GM23248 (cell line): ENCODE results near the gene DOK6. TPM values are rescaled to one million over a fixed set of nuclear protein-coding genes. Genes with fewer than 3 reads are reported as not detected.

ENCODE experiments used
- DNase-seq: peaks from one replicate; pipeline ENCODE4 v3.0.0-alpha.2; 2015
- H2AFZ ChIP-seq: fragments of 200-600 bp; sonication (generic); 2 replicates; pipeline ENCODE4 v1.6.1; 2016; ENCODE audit warnings: antibody characterized with exemption
- H3F3A ChIP-seq: fragments of 200-600 bp; sonication (generic); 2 replicates; pipeline ENCODE4 v1.6.1; 2016; ENCODE audit warnings: mild to moderate bottlenecking, antibody characterized with exemption, mixed run types; ENCODE audit not compliant: insufficient read depth
- H3K27ac ChIP-seq: fragments of 200-600 bp; sonication (generic); 2 replicates; pipeline ENCODE4 v1.5.1; 2016; ENCODE audit warnings: mild to moderate bottlenecking
- H3K27me3 ChIP-seq: fragments of 200-600 bp; sonication (generic); replicated peaks from 2 replicates; pipeline ENCODE4 v1.6.1; 2016; ENCODE audit warnings: mild to moderate bottlenecking; ENCODE audit not compliant: insufficient read depth
- H3K36me3 ChIP-seq: fragments of 200-600 bp; sonication (generic); 2 replicates; pipeline ENCODE4 v1.6.1; 2016; ENCODE audit warnings: low read depth, mild to moderate bottlenecking
- H3K4me1 ChIP-seq: fragments of 200-600 bp; sonication (generic); 2 replicates; pipeline ENCODE4 v1.6.1; 2016; ENCODE audit warnings: mild to moderate bottlenecking; ENCODE audit not compliant: insufficient read depth
- H3K4me2 ChIP-seq: fragments of 200-600 bp; sonication (generic); one replicate; pipeline ENCODE4 v1.6.1; 2016; ENCODE audit warnings: mild to moderate bottlenecking; ENCODE audit not compliant: unreplicated experiment
- H3K4me3 ChIP-seq: fragments of 200-600 bp; sonication (generic); 2 replicates; pipeline ENCODE4 v1.5.1; 2016; ENCODE audit warnings: mild to moderate bottlenecking
- H3K79me2 ChIP-seq: fragments of 200-600 bp; sonication (generic); 2 replicates; pipeline ENCODE4 v1.6.1; 2016; ENCODE audit warnings: mild to moderate bottlenecking; ENCODE audit not compliant: insufficient read depth
- H3K9ac ChIP-seq: fragments of 200-600 bp; sonication (generic); 2 replicates; pipeline ENCODE4 v1.6.1; 2016; ENCODE audit warnings: mild to moderate bottlenecking
- H3K9me2 ChIP-seq: fragments of 200-600 bp; sonication (generic); 2 replicates; pipeline ENCODE4 v1.6.1; 2016; ENCODE audit warnings: mixed run types, mild to moderate bottlenecking, moderate library complexity; ENCODE audit not compliant: insufficient read depth
- H3K9me3 ChIP-seq: fragments of 200-600 bp; sonication (generic); one replicate; pipeline ENCODE4 v1.6.1; 2017; ENCODE audit warnings: low read depth
- H4K20me1 ChIP-seq: fragments of 200-600 bp; sonication (generic); 2 replicates; pipeline ENCODE4 v1.6.0; 2016; ENCODE audit not compliant: insufficient read depth
- EZH2 ChIP-seq: fragments of 200-600 bp; sonication (generic); IDR thresholded peaks from 2 replicates; pipeline ENCODE4 v1.6.1; 2018; ENCODE audit warnings: antibody characterized with exemption, mild to moderate bottlenecking; ENCODE audit not compliant: insufficient read depth, poor library complexity, severe bottlenecking
- EZH2phosphoT487 ChIP-seq: fragments of 200-600 bp; sonication (generic); IDR thresholded peaks from 2 replicates; pipeline ENCODE4 v1.6.1; 2018; ENCODE audit warnings: antibody characterized with exemption, moderate library complexity, mild to moderate bottlenecking, low read depth; ENCODE audit not compliant: insufficient read depth
- WGBS, 2 experiments: methylation state at CpG; one replicate each; pipeline ENCODE4 v1.1.6; 2015 to 2017; ENCODE audit warnings: low lambda C conversion rate in 2 of 2, low coverage in 1 of 2; ENCODE audit errors: missing lambda C conversion rate in 2 of 2; 5-methylcytosine and 5-hydroxymethylcytosine counted together
- in situ Hi-C: fragments of 300-500 bp; cut with MboI; formaldehyde crosslinking; loops from 2 replicates; pipeline ENCODE4 v1.15.0; 2020
- polyA plus RNA-seq: library from polyadenylated mRNA; unstranded; fragments of >200 nt; fragmentation: Nextera tagmentation; extraction: Ambion mirVana; gene quantifications from 2 replicates; pipeline ENCODE4 v1.2.1, GENCODE V29; 2016
- total RNA-seq: library from RNA; depleted of rRNA; stranded (reverse); fragments of >200 nt; shearing (Covaris generic); gene quantifications from 2 replicates; pipeline ENCODE4 v1.2.3, GENCODE V29; 2014

The DOK6 gene
- total and polyA plus RNA-seq, 2 experiments from 2014 or later, result 1.1 to 5.2 TPM

DNA sequence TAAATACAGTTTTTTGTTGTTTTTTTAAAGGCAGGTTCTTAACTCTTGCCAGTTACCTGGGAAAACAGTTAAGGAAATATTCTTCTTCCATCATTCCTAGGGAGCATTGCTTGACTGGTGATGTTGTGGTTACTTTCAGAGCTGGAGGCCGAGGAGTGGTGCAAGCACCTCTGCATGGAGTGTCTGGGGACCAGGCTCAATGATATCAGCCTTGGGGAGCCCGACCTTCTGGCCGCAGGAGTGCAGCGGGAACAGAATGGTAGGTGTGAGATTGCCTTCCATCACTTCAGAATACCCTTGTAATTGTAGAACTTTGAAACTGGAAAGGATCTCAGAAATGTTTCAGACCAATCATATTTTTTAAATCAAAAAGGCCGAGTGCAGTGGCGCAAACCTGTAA, 276.9 kb downstream of the DOK6 start:
- H3K9me2 ChIP-seq, result no peaks in the 10 kb centered on the region
- H3K79me2 ChIP-seq, result no peaks in the 10 kb centered on the region
- H3K4me2 ChIP-seq, result no peak overlapping the region
- no peak overlapping the region for H3K4me3 ChIP-seq
- no peaks in the 10 kb centered on the region for H3K27me3 ChIP-seq
- no peak overlapping the region for H3K9ac ChIP-seq
- no peaks in the 10 kb centered on the region for H3K4me1 ChIP-seq
- no peaks in the 10 kb centered on the region for H3K36me3 ChIP-seq
- no peaks in the 10 kb centered on the region for H3F3A ChIP-seq
- H3K9me3 ChIP-seq, result no peaks in the 10 kb centered on the region
- no peak for TF ChIP-seq EZH2
- no peak for TF ChIP-seq EZH2phosphoT487
- no peak overlapping the region for H3K27ac ChIP-seq
- H2AFZ ChIP-seq, result no peak overlapping the region
- DNase-seq, result no peak
- WGBS, 2 experiments, result 90% methylated on average over 6 of the region's 6 CpGs
- in situ Hi-C loops, result no loop called here
- no peaks in the 10 kb centered on the region for H4K20me1 ChIP-seq

DNA sequence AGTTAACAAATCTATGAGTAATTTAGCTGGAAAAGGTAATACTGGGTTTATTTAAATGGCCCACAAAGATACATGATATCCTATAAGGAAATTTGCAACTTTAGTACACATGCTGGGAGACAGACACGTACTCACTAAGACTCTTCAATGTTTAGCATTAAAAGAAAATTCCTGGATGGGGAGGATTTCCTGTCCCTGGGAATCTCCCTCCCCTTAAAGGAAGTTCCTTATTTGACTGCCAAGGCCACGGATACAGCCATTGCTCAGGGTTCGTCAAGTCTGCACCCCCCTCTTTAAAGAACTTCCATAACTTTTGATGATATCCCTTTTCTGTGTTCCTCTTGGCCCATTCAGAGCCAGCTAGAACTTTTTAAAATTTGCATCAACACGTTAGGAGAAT, 279.4 kb downstream of the DOK6 start:
- no peaks in the 10 kb centered on the region for H3K9me3 ChIP-seq
- H3K27me3 ChIP-seq, result no peaks in the 10 kb centered on the region
- DNase-seq, result no peak
- 79 to 80% methylated on average over 4 of the region's 4 CpGs for WGBS, 2 experiments
- H3K4me1 ChIP-seq, result no peaks in the 10 kb centered on the region
- no peak overlapping the region for H3K4me3 ChIP-seq
- H3K4me2 ChIP-seq, result no peak overlapping the region
- H4K20me1 ChIP-seq, result no peaks in the 10 kb centered on the region
- no peaks in the 10 kb centered on the region for H3K9me2 ChIP-seq
- in situ Hi-C loops, result no loop called here
- no peak overlapping the region for H3K9ac ChIP-seq
- H2AFZ ChIP-seq, result no peak overlapping the region
- H3F3A ChIP-seq, result no peaks in the 10 kb centered on the region
- H3K27ac ChIP-seq, result no peak overlapping the region
- H3K79me2 ChIP-seq, result no peaks in the 10 kb centered on the region
- TF ChIP-seq EZH2phosphoT487, result no peak
- no peak for TF ChIP-seq EZH2
- no peaks in the 10 kb centered on the region for H3K36me3 ChIP-seq

DNA sequence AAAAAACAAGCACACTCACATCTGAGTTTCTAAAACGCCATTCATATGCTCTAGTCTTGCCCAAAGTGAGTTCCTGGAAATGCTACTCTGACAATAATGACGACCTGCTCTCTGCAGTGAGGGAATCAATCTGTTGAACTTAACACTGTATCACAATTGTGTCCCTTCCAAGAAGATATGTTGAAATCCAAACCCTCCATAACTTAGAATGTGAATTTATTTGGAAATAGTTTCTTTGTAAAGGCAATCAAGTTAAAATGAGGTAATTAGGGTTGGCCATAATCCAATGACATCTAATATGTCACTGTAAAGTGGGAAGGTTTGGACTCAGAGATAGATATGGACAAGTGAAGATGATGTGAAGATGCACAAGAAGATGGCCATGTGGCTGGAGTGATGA, 282.5 kb downstream of the DOK6 start:
- no peak overlapping the region for H3K27ac ChIP-seq
- H3K4me2 ChIP-seq, result no peak overlapping the region
- H3K79me2 ChIP-seq, result no peaks in the 10 kb centered on the region
- no peak overlapping the region for H3K9ac ChIP-seq
- no peaks in the 10 kb centered on the region for H4K20me1 ChIP-seq
- H3K4me1 ChIP-seq, result peaks cover 11% of the 10 kb centered on the region
- no peak for TF ChIP-seq EZH2
- no peak for TF ChIP-seq EZH2phosphoT487
- WGBS, 2 experiments, result 62 to 63% methylated on average over 2 of the region's 2 CpGs
- no peaks in the 10 kb centered on the region for H3K27me3 ChIP-seq
- H3K4me3 ChIP-seq, result no peak overlapping the region
- H3K36me3 ChIP-seq, result no peaks in the 10 kb centered on the region
- no peaks in the 10 kb centered on the region for H3K9me3 ChIP-seq
- in situ Hi-C loops, result no loop called here
- H3F3A ChIP-seq, result no peaks in the 10 kb centered on the region
- H2AFZ ChIP-seq, result no peak overlapping the region
- no peaks in the 10 kb centered on the region for H3K9me2 ChIP-seq
- no peak for DNase-seq

DNA sequence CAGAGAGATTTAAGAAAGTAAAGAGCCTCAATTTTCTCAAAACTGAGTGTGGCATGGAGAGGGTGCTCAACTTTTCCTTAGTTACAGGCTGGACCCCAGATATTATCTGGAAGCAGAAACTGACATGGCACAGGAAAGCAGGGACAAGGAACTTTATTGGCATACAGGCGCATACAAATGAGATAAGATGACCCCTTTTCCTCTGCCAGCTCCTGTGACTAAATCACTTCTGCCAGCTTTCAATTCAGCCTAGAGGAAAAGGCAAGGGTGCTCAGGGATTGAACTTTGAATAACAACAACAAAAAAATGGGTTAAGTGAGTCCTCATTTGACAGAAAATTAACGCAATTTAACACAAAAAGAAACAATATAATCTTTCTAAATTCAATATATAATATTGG, 284.1 kb downstream of the DOK6 start:
- Histone ChIP-seq H3K27me3 (no peaks in the 10 kb centered on the region), H3K36me3 (no peaks in the 10 kb centered on the region), H3F3A (peaks cover 6% of the 10 kb centered on the region; the same call in 1 of the 2 replicates), H3K79me2 (no peaks in the 10 kb centered on the region), H3K4me3 (no peak overlapping the region), H2AFZ (no peak overlapping the region), H3K9me2 (no peaks in the 10 kb centered on the region), H3K9ac (no peak overlapping the region), H3K4me1 (peaks cover 23% of the 10 kb centered on the region), H3K9me3 (no peaks in the 10 kb centered on the region), H3K27ac (no peak overlapping the region), H4K20me1 (no peaks in the 10 kb centered on the region), H3K4me2 (no peak overlapping the region)
- no peak for DNase-seq
- WGBS, 2 experiments, result 92 to 96% methylated on average over 2 of the region's 2 CpGs
- TF ChIP-seq EZH2 (no peak), EZH2phosphoT487 (no peak)
- in situ Hi-C loops, result no loop called here

DNA sequence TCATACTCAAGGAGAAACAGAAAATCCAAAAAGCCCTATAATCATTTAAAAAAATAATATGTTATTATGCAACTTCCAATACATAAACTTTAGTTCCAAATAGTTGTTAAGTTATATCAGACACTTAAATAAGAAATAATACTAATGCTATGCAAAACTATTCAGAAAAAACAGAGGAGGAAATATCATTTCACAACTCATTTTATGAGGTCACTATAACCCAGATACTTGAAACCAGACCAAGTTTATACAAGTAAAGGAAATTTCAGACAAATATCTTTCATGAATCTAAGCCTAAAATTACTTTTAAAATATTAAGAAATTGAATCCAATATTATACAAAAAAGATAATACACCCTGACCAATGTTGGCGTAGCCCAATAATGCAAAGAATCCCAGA, 286.2 kb downstream of the DOK6 start:
- Histone ChIP-seq H3K4me1 (peaks cover 34% of the 10 kb centered on the region), H3K27me3 (no peaks in the 10 kb centered on the region), H3K79me2 (no peaks in the 10 kb centered on the region), H3K4me3 (no peak overlapping the region), H3K4me2 (peak overlapping the region; percentile 3), H4K20me1 (no peaks in the 10 kb centered on the region), H3K36me3 (no peaks in the 10 kb centered on the region), H3K27ac (no peak overlapping the region), H2AFZ (no peak overlapping the region), H3K9me2 (no peaks in the 10 kb centered on the region), H3K9me3 (no peaks in the 10 kb centered on the region), H3F3A (peaks cover 6% of the 10 kb centered on the region; the same call in 1 of the 2 replicates), H3K9ac (no peak overlapping the region)
- DNase-seq, result peak; percentile 62
- TF ChIP-seq EZH2 (no peak), EZH2phosphoT487 (no peak)
- WGBS, 2 experiments, result 0% methylated on average over 1 of the region's 1 CpG
- in situ Hi-C loops, result no loop called here
